Activated CD4-positive, alpha-beta T cell treated with anti-CD3 and anti-CD28 coated beads, Interleukin-2, amount 10 ng/mL, durations not matched to agents 24 days and 14 days (primary cell): ENCODE measurements around the gene NADK. TPM values are rescaled to one million over a fixed set of nuclear protein-coding genes. Genes with fewer than 3 reads are reported as not detected.

Experiments used
- DNase-seq: peaks from one replicate; pipeline ENCODE4 v3.0.0; 2022
- H3K27ac Mint-ChIP-seq: one replicate; pipeline ENCODE4 v1.8.0; 2022; ENCODE audit warnings: mild to moderate bottlenecking, mixed read lengths
- H3K27me3 Mint-ChIP-seq: one replicate; pipeline ENCODE4 v1.8.0; 2022; ENCODE audit warnings: mixed read lengths
- H3K36me3 Mint-ChIP-seq: one replicate; pipeline ENCODE4 v1.8.0; 2022; ENCODE audit warnings: low read depth, mild to moderate bottlenecking, mixed read lengths
- H3K4me1 Mint-ChIP-seq: one replicate; pipeline ENCODE4 v1.8.0; 2021; ENCODE audit warnings: mixed read lengths
- H3K4me3 Mint-ChIP-seq: one replicate; pipeline ENCODE4 v1.8.0; 2022; ENCODE audit warnings: mild to moderate bottlenecking, moderate library complexity, mixed read lengths
- H3K9me3 Mint-ChIP-seq: one replicate; pipeline ENCODE4 v1.8.0; 2021; ENCODE audit warnings: mixed read lengths
- intact Hi-C: fragments of 100-400 bp; cut with micrococcal nuclease; formaldehyde crosslinking; loops from one replicate; pipeline ENCODE4 v1.15.1; 2023
- total RNA-seq: library from RNA; stranded (reverse); gene quantifications from 2 replicates; pipeline ENCODE4 v1.2.3, GENCODE V29; 2022

The NADK gene
- total RNA-seq, 1 donor from 2014 or later, result 94.5 TPM

- H3K9me3 Mint-ChIP-seq, result no peaks in the 10 kb centered on the region
- H3K4me1 Mint-ChIP-seq, result no peaks in the 10 kb centered on the region
- intact Hi-C loops, result no loop called here
- no peak for DNase-seq
- H3K27me3 Mint-ChIP-seq, result no peaks in the 10 kb centered on the region
- H3K36me3 Mint-ChIP-seq, result peaks cover 58% of the 10 kb centered on the region
- H3K4me3 Mint-ChIP-seq, result no peak overlapping the region
- H3K27ac Mint-ChIP-seq, result no peak overlapping the region
These were observed 13.3 kb downstream of the NADK start for GRCh38 chr1:1764876-1765470.

DNA sequence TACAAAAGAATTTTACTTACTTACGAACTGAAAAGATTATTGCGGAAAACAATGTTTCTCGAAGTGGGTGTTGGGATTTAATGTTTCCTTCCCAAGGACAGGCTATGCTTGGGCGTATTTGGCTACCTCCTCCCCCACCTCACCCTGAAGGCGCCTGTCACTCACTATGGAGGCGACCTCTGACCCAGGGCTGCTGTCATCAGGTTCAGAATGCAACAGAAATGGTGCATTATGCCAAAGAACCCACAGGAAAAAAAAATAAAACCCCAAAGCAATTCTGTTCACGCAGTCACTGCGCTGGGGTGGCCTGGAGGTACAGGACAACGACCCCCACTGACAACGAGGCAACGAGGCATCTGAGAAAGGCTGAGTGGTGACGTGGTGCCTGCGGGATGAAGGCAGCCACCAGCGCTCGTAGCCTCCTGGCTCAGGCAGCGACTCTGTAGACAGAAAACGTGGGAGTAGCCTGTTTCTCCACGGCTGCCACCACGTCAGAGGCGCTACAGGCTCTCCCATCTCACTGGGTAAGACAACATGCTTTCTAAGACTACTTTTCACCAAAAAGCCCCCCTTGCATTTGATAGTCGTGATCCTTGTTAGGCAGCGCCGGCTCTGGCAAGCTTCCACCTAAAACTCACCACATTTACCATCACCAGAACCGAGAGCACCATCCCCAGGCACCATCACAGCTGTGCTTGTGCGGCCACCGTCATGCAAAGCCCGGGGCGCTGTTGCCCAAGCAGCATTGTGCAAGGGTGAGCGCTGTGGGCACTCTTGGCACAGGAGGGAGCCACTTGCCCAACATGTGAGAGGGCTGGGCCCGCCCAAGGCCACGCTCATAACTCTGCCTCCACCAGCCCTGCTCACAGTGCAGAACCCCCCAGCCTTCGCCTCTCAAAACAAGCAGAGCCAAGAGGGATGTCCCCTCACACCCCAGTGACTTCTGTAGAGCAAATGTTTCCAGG lies 14.3 kb downstream of the NADK start:
- H3K36me3 Mint-ChIP-seq, result peaks cover 55% of the 10 kb centered on the region
- no peak for DNase-seq

GRCh38 chr1:1761504-1762376 lies 16.5 kb downstream of the NADK start:
- intact Hi-C loops, result no loop called here
- Mint-ChIP-seq H3K9me3 (no peaks in the 10 kb centered on the region), H3K4me1 (no peaks in the 10 kb centered on the region), H3K27ac (no peak overlapping the region), H3K27me3 (no peaks in the 10 kb centered on the region), H3K4me3 (no peak overlapping the region), H3K36me3 (peaks cover 48% of the 10 kb centered on the region)
- no peak for DNase-seq

More for the DNA sequence above, 14.3 kb downstream of the NADK start:
- Mint-ChIP-seq H3K4me3 (no peak overlapping the region), H3K9me3 (no peaks in the 10 kb centered on the region), H3K4me1 (no peaks in the 10 kb centered on the region), H3K27ac (no peak overlapping the region), H3K27me3 (no peaks in the 10 kb centered on the region)
- intact Hi-C loops, result no loop called here

GRCh38 chr1:1760715-1761114 lies 17.6 kb downstream of the NADK start:
- no peak overlapping the region for H3K4me3 Mint-ChIP-seq
- no peak for DNase-seq
- peaks cover 47% of the 10 kb centered on the region for H3K36me3 Mint-ChIP-seq
- H3K27me3 Mint-ChIP-seq, result no peaks in the 10 kb centered on the region
- intact Hi-C loops, result no loop called here
- no peak overlapping the region for H3K27ac Mint-ChIP-seq
- H3K4me1 Mint-ChIP-seq, result no peaks in the 10 kb centered on the region
- H3K9me3 Mint-ChIP-seq, result no peaks in the 10 kb centered on the region

- H3K4me3 Mint-ChIP-seq, result no peak overlapping the region
- no peaks in the 10 kb centered on the region for H3K4me1 Mint-ChIP-seq
- H3K27ac Mint-ChIP-seq, result no peak overlapping the region
- peaks cover 46% of the 10 kb centered on the region for H3K36me3 Mint-ChIP-seq
- no peaks in the 10 kb centered on the region for H3K27me3 Mint-ChIP-seq
- DNase-seq, result no peak
- no peaks in the 10 kb centered on the region for H3K9me3 Mint-ChIP-seq
- intact Hi-C loops, result no loop called here
These were observed 18.0 kb downstream of the NADK start for GRCh38 chr1:1760345-1760650.

DNA sequence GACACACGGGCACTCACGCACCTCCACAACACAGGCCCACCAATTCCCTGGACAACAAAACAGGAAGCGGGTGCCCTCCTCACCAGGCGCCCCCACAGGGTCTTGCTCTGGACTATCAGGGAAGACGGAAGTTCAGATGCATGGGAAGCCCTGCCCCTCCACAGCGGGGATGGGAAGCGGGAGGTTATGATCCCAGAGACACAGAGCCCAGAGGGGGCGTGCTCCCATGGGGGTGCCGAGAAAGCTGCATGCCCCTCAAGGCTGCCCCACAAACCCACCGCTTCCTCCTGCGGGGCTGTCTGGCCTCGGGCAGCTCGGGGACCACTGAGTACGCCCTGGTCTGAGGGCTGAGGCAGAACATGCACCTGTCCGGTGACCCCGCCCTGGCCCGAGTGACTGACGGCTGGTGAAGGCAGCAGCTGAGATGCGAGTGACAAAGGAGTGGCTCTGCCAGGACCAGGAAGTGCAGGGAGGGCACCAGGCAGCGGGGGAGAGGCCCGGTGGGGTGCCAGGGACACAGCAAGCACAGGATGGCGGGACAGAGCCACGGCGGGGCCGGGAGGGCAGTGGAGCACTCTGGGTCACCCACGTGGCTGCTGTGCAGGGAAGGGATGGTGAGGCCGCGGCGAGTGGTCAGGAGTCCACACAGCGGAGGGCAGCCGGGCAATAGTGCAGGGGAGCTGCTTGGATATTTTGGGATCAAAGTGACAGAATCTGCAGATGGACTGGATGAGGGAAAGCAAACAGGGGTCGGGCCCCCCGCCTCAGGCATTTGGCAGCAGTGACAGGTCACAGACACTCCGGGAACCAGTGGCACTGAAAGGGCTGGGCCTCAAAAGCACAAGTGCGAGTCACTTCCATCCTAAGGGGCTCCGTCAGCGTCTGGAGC lies 18.6 kb downstream of the NADK start:
- Mint-ChIP-seq H3K27me3 (no peaks in the 10 kb centered on the region), H3K36me3 (peaks cover 46% of the 10 kb centered on the region), H3K27ac (no peak overlapping the region), H3K9me3 (no peaks in the 10 kb centered on the region), H3K4me1 (no peaks in the 10 kb centered on the region), H3K4me3 (no peak overlapping the region)
- no peak for DNase-seq
- intact Hi-C loops, result no loop called here

DNA sequence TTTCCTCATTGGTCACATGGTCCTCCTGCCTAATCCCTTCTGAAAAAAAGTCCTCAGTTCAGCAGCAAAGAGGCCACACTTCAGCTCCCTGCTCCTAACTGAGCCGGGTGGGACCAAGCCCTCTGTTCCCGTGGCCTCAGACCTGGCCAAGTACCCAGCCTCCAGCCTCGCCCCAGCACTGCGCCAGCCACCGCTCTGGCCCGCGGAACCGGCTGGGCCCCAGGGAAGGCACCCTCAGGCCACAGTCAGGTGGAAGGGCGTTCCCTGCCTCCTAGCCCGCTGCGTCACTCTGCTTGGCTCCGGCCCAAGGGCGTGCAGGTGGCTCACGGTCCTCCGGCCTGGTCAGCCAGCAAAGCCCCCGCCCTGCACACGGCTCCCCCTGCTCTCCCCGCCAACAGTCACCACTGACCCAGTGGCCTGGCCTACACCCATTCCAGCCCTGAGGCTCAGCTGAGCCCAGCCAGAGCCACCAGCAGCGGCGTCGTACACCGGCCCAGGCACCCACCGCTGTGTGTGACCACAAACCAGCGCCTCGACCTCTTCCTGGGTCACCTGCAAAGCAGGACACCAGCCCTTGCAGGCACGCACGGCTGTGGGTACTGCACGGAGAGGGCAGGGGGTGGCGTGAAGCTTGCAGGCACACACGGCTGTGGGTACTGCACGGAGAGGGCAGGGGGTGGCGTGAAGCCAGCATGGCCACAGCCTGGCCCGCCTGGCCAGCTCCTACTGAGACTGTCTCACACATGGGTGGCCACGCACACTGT lies 19.4 kb downstream of the NADK start:
- no peaks in the 10 kb centered on the region for H3K4me1 Mint-ChIP-seq
- DNase-seq, result no peak
- H3K9me3 Mint-ChIP-seq, result no peaks in the 10 kb centered on the region
- H3K4me3 Mint-ChIP-seq, result no peak overlapping the region
- H3K27me3 Mint-ChIP-seq, result no peaks in the 10 kb centered on the region
- H3K36me3 Mint-ChIP-seq, result peaks cover 41% of the 10 kb centered on the region
- intact Hi-C loops, result no loop called here
- H3K27ac Mint-ChIP-seq, result no peak overlapping the region

GRCh38 chr1:1758059-1758621 lies 20.1 kb downstream of the NADK start:
- H3K4me3 Mint-ChIP-seq, result no peak overlapping the region
- DNase-seq, result no peak
- peaks cover 43% of the 10 kb centered on the region for H3K36me3 Mint-ChIP-seq
- H3K27me3 Mint-ChIP-seq, result no peaks in the 10 kb centered on the region
- H3K4me1 Mint-ChIP-seq, result no peaks in the 10 kb centered on the region
- H3K27ac Mint-ChIP-seq, result no peak overlapping the region
- intact Hi-C loops, result no loop called here
- H3K9me3 Mint-ChIP-seq, result no peaks in the 10 kb centered on the region

- H3K4me3 Mint-ChIP-seq, result no peak overlapping the region
- no peak overlapping the region for H3K27ac Mint-ChIP-seq
- intact Hi-C loops, result no loop called here
- no peak for DNase-seq
- peaks cover 39% of the 10 kb centered on the region for H3K36me3 Mint-ChIP-seq
- H3K9me3 Mint-ChIP-seq, result no peaks in the 10 kb centered on the region
- H3K27me3 Mint-ChIP-seq, result no peaks in the 10 kb centered on the region
- no peaks in the 10 kb centered on the region for H3K4me1 Mint-ChIP-seq
These were observed 20.7 kb downstream of the NADK start for GRCh38 chr1:1757422-1758058.

- H3K27me3 Mint-ChIP-seq, result no peaks in the 10 kb centered on the region
- no peak for DNase-seq
- no peaks in the 10 kb centered on the region for H3K9me3 Mint-ChIP-seq
- H3K4me1 Mint-ChIP-seq, result no peaks in the 10 kb centered on the region
- H3K4me3 Mint-ChIP-seq, result no peak overlapping the region
- intact Hi-C loops, result no loop called here
- H3K27ac Mint-ChIP-seq, result no peak overlapping the region
- H3K36me3 Mint-ChIP-seq, result peaks cover 34% of the 10 kb centered on the region
These were observed 21.4 kb downstream of the NADK start for GRCh38 chr1:1756661-1757421.

GRCh38 chr1:1755852-1756251 lies 22.4 kb downstream of the NADK start:
- H3K4me1 Mint-ChIP-seq, result no peaks in the 10 kb centered on the region
- intact Hi-C loops, result no loop called here

DNA sequence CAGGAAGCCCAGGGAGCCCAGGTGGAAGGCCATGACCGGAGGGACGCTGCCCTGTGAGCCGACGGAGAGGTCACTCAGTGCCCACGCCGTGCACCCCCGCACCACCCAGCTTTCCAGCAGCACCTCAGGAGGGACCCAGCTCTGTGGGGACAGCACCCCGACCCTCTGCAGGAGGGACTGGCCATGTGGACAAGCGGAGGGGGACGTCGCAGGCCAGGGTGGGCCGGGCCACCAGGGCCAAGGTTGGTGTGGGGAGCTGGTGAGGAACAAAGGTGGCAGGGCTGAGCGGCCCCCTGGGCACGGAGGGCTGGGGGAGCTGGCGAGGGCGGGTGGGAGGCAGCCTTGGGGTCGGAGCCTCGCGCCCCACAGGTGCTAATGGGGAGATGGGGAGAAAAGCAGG lies 22.8 kb downstream of the NADK start:
- intact Hi-C loops, result no loop called here
- DNase-seq, result no peak
- peaks cover 23% of the 10 kb centered on the region for H3K36me3 Mint-ChIP-seq
- H3K9me3 Mint-ChIP-seq, result no peaks in the 10 kb centered on the region
- no peaks in the 10 kb centered on the region for H3K4me1 Mint-ChIP-seq
- no peak overlapping the region for H3K27ac Mint-ChIP-seq
- no peak overlapping the region for H3K4me3 Mint-ChIP-seq
- H3K27me3 Mint-ChIP-seq, result no peaks in the 10 kb centered on the region

More at GRCh38 chr1:1755852-1756251, 22.4 kb downstream of the NADK start:
- no peak overlapping the region for H3K27ac Mint-ChIP-seq
- H3K27me3 Mint-ChIP-seq, result no peaks in the 10 kb centered on the region
- DNase-seq, result no peak
- H3K36me3 Mint-ChIP-seq, result peaks cover 24% of the 10 kb centered on the region
- H3K9me3 Mint-ChIP-seq, result no peaks in the 10 kb centered on the region
- H3K4me3 Mint-ChIP-seq, result no peak overlapping the region
